ENCODE results near the gene AKAP7.

DNA sequence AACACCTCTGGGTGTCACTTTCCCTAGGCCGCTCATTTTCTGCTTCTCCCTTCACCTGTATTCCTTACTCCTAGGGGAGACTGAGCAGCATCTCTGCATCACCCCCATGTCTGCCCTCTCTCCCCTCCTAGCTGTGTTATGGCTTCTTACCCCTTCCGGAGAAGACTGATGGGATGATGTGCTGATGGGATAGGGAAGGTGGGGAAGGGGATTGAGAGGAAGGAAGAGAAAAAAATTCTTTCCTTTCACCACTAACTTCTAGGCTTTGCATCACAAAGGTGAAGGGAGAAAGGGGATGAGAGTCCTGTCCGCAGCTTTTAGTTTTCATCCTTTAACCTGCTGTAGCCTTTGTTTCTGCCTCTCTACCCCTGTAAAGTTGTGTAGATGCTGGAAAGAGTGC is 26.7 kb downstream of the AKAP7 start:
- no peak for TF ChIP-seq POLR2A (IDR thresholded peaks at IDR 0.05; ENCODE audit: low read length)
- no peak for TF ChIP-seq GATA1 (IDR thresholded peaks at IDR 0.05; ENCODE audit: low read depth, low read length)
